HG02642 (cell line): Measurements from ENCODE around the gene AFTPH.
A peak's percentile ranks its signal among the peaks of the same experiment; 100 is the strongest.

Source experiments
- ATAC-seq: cut with Tn5 transposase; IDR thresholded peaks from one replicate; pipeline ENCODE4 v1.9.1; 2021; ENCODE audit warnings: mild to moderate bottlenecking; ENCODE audit not compliant: unreplicated experiment, poor library complexity

AFTPH gene, protein sequence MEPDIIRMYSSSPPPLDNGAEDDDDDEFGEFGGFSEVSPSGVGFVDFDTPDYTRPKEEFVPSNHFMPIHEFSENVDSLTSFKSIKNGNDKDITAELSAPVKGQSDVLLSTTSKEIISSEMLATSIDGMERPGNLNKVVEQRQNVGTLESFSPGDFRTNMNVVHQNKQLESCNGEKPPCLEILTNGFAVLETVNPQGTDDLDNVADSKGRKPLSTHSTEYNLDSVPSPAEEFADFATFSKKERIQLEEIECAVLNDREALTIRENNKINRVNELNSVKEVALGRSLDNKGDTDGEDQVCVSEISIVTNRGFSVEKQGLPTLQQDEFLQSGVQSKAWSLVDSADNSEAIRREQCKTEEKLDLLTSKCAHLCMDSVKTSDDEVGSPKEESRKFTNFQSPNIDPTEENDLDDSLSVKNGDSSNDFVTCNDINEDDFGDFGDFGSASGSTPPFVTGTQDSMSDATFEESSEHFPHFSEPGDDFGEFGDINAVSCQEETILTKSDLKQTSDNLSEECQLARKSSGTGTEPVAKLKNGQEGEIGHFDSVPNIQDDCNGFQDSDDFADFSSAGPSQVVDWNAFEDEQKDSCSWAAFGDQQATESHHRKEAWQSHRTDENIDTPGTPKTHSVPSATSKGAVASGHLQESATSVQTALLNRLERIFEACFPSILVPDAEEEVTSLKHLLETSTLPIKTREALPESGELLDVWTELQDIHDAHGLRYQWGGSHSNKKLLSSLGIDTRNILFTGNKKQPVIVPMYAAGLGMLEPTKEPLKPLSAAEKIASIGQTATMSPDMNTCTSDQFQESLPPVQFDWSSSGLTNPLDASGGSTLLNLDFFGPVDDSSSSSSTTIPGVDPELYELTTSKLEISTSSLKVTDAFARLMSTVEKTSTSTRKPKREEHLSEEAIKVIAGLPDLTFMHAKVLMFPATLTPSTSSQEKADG

DNA sequence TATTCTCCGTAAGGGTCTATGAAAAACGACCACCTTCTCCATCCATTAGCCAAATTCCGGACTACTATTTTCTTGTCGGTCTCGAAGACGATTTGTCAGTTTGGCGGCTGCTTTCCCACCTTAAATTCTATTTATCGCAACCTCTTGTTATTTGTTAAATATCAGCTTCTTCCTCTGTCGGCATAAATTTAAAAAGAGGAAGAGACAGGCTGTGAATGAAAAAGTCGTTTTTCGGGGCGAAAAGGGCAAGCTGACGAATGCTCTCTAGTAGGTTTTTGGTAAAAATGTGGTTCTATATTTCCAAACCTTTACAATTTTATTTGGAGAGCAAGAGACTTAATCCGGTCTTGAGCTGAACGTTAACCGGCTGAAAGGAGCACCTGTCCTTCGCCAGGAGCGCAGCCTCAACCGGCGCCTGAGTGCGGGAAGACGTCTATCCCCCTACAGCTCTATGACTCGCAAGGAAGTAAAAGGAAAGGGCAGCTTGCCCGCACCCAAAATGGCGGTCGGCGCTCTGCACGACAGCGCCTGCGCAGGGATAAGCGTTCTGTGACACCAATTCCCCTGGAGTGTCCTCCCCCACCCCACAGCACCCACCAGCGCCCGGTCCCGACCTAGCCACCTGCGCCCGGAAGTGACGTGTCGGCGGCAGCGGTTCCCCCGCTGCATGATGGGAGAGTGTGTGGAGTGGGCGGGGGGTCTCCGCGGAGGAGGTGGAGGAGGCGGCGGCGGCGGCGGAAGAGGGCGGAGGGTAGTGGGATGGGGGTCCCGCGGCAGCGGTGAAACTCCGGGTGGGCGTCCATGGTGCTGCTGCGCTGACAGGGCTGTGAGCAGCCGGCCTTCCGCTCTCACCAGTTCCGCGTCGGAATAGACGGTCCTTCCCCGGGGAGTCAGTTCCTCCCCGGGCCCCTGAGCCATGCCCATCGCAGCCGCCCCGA is at the start of gene AFTPH:
Gene AFTPH (plus strand): TSS at position 663 of the 938 bp plus-strand sequence. CDS start 27,147 bp downstream, outside the sequence.
- peak; percentile 89 for ATAC-seq

DNA sequence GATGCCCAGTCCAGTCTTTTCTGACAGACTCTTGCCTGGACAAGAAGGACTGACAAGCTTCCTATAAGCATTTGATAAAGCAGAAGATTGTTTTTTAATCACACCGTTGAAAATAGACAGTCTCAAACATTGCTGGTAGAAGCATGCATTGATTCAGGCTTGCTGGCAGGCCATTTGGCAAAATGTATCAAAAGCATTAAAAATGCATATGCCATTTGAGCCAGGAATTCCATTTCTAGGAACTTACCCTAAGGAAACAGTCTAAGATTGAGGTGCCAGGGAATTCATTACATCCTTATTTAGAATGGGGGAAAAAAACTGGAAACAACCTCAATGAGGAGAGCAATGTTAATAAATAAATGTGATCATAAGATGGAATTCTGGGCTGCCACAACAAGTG is 49.5 kb upstream of the AFTPH start:
- ATAC-seq = no peak

DNA sequence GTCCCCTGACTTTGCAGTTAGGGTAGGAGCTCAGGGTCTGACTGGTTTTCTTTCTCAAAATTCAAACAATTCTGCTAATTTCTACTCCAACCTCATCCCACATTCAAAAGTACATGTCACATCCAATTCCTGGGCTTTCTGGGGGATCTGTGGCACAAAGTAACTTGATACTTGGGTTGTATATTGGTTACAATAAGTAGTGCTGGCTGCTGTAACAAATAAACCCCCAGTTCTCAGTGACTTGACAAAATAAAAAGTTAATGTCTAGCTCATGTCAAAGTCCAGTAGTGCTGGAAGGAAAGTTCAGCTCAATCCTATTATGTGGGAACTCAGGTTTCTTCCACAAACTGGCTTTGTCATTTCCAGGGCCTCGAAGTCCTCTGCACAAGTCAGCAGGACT is 47.1 kb upstream of the AFTPH start:
- no peak for ATAC-seq

DNA sequence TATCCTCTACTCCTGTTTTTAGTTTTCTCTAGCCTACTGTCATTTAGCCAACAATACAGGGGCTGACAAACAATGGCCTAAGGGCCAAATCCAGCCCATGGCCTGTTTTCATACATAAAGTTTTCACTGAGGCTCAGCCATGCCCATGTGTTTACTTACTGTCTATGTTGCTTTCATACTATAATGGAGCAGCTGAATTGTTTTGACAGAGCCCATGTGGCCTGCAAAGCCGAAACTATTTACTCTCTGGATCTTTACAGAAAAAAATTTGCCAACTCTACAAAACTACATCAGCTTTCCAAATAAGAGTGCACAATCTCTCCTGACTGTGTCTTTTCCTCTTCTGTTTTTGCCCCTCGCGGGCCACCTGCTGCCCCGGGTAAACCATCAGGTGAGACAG is 46.1 kb upstream of the AFTPH start:
- no peak for ATAC-seq

DNA sequence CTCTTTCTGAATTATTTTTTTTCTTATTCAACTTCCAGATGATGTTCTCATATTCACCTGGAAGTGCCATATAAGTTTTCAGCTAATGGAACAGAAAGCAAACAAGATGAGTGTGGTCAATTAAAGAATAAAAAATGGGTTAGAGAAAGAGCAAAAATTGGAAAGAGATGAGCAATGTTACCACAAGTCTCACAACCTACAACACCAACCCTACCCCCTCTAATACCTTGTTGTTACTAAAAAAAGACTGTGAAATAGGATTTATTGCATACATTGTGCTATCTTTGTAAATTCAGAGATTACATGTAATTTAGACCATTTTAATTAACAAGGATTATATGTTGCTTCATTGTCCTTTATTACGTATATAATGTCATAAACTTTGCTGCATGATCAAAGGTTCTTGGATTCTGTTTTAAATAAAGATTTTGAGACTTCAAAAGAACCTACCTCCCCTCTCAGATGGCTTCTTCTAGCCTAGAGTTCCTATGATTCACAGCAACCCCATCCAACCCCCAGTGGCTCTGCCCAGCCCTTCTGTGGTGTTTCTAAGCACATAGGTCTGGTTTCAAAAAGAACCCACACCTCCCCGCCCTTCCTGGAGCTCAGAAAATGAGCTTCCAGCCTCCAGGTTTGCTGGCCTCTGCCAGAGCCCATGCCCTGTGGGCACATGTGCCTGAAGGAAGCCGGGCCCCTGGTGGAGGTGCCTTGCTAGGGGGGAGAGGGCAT is 45.5 kb upstream of the AFTPH start:
- ATAC-seq = no peak

DNA sequence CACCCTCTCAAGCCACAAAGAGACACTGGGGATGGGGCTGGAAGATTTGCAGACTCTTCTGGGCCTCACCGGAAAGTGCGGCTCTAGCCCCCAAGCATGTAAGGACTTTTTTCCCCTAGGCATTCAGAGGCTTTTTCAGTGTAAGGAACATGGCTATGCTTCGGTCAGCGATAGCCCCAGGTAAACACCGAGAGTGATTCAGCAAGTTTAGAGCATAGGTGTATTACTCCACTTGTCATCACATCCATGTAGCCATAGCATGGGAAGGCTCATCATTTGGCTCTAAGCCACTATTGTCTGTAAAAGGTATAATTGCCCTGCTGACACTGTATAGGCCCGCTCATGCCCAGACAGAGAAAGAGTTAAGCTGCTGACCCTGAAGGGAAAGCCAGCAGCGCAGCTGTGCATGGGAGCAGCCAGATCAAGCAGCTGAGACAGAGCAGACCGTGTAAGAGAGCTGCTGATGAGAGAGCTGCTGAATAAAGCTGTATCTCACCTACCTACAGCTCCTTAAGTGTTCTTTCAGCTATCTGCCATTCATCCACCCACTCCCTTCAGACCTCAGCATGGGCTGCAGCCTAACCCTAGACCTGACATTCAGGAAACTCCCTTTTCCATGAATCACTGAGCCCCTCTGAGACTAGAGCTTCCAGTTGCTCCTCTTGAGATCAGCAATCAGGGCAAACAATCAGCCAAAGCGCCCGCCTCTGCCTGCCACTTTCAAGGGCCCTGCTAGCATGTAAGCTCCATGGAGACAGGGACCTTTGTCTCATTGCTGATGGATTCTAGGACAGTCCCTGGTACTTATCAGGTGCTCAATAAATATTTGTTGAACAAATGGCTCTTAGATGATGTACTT is 44.6 kb upstream of the AFTPH start:
- no peak for ATAC-seq

DNA sequence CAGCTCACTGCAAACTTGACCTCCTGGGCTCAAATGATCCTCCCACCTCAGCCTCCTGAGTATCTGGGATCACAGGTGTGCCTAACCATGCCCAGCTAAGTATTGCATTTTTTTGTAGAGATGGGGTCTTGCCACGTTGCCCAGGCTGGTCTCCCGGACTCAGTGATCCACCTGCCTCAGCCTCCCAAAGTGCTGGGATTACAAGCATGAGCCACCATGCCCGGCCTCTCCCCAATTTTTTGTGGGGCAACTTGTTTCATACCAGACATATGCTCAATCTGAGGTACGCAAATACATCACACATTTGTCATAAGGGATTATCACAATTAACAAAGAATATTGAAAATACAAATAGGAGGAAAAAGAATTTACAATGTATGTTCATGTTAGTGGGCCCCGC is 42.5 kb upstream of the AFTPH start:
- no peak for ATAC-seq

DNA sequence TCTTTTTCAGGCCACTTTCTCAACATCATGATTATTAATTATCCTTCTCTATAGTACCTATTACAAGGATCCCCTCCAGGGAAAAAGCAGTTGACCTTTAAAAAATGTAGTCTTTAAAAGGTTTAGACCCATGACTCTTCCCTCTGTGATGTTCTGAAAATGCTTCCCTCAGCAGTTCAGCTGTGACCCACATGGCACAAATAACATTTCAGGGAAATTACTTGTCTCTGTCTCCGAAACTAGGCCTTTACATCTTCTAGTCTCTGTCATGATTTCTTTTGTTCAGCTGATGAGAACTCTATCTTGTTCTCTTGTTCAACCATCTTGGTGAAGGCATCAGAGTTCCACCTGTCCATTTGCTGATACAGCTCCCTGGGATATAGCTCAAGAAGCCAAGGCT is 41.9 kb upstream of the AFTPH start:
- ATAC-seq = no peak

DNA sequence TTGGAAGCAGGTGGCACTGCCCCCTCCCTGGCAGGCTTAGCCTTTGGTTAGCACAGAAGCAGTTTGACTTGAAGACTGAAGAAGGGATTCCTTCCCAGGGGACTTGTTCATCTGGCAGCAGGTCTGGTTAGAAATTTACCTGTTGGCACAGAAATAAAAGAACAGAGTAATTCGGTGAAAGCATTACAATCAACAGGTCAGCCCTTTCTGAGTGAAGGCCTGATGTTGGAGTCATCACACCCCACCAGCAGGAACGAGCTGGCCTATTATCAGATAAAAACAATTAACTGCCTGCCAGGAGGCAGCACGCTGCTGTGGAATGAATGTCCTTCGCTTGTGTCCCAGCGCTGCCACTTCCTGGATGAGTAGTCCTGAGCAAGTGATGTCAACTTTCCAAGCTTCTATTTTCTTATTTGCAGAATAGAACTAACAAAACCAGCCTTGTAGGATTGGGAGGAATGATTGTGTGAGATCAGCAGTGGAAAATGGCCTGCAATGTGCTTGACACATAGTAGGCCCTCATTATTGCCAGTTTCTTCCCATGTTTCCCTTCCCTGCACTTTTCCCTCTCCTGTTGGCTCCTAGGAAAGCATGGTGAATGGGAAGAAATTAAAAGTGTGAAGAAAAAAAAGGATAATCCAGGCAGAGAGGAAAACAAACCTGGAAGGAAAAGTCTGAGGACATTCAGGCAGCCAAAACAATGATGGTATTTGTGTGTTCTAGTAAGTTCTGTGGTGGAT is 41.2 kb upstream of the AFTPH start:
- ATAC-seq = no peak

DNA sequence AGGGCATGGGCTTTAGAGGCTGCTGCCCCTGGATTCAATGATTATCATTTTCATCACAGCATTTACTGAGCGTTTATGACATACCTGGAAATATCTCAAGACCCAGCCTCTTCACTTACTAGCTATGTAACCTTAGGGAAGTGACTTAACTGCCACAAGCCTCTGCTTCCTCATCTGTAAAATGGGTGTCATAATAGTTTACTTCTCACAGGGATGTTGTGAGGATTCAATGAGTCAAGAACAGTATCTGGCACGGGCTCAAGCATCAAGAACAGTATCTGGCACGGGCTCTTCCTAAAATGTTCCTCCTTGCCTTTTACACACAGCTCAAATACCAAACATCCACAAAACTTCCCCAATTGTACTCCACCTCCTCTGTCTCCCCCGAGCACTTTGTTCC is 38.8 kb upstream of the AFTPH start:
- ATAC-seq = no peak

DNA sequence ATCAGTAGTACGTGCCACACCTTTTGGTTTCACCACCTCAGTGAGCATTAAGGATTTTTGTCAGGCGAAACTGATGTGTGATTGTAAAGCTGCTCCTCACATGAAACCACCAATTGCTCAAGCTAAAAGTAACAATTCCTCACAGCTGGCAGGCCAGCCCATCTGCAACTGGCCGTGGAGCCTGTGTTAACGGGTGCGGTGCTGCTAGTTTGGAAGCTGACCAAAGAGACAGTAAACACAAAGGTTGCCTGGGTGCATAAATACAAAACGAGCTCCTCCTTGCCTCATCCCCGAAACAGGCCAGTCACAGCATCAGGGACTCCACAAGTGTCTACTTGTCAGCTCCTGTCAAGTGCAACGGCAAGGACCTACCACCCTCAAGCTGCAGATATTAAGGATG is 38.2 kb upstream of the AFTPH start:
- ATAC-seq = no peak

DNA sequence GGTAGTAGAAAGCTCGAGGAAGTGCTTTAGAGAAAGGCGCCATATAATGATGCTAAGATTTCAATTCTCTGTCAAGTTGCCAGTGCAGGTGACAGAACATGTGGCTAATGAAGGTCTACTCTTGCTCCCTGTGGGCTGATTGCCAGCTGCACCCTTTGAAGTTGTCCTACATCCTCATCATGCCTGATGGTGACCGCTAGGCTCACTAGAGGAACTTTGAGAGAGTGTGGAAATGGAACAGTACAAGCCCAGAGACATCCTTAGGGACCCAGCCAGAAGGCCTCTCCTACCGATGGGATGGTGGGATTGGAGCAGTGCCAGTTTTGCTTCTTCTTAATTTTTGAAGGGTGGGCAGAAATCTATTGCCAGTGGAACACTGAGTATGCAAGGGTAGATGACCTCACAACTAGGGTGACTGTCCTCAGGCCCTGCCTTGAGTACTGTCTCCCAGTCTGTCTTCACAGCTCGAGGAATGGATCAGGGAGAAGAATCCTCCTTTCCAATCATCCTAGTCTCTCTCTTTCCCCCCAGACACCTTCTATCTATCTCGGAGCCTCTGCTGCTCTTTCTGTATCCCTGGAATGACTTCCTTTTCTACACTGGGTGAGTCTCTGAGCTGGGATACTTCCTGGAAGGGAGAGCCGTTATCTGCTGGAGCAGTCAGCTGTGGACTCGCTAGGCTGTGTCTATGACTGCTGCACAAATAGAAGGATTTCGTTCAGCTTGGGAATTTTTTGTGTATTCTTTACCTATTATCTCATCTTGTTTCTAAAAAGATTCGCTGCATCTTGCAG is 36.7 kb upstream of the AFTPH start:
- no peak for ATAC-seq

DNA sequence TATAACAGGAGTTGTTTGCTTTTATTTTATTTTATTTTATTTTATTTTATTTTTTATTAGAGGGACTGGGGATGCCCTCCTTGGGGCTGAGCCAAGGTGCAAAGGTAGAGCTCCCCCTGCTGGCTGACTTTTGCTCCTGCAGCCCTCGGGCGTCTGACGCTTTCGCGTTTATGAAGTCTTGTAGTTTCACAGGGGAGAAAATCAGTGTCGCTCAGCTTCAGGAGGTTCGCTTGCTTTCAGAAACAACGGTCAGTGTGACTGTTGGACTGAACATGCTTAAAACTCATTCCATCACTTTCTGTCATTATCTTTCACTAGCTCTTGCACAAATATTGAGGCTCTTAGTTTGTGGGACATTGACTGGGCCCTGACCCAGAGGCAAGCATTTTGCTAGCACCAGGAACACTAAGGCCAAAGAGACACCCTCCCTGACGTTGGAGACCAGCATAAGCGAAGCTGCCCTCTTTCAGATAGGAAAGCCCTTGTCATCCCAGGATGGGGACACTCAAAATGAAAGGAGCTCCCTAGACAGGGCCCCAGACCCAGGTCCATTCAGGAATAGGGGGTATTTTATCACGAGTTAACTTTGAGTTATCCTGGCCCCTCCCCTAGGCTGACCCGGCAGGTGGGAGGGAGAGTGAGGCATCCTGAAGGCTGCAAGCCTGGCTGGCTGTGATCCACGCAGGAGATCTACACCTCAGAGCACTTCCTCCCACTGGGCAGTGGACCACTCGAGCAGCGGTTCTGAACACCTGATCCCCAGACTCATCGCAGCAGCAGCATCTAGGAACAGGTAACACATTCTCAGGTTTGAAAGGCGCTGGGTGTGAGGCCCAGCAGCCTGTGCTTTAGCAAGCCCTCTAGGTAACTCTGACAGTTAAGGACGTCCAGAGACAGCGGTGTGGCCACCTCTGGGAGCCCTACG is 35.8 kb upstream of the AFTPH start:
- peak; percentile 58 for ATAC-seq

DNA sequence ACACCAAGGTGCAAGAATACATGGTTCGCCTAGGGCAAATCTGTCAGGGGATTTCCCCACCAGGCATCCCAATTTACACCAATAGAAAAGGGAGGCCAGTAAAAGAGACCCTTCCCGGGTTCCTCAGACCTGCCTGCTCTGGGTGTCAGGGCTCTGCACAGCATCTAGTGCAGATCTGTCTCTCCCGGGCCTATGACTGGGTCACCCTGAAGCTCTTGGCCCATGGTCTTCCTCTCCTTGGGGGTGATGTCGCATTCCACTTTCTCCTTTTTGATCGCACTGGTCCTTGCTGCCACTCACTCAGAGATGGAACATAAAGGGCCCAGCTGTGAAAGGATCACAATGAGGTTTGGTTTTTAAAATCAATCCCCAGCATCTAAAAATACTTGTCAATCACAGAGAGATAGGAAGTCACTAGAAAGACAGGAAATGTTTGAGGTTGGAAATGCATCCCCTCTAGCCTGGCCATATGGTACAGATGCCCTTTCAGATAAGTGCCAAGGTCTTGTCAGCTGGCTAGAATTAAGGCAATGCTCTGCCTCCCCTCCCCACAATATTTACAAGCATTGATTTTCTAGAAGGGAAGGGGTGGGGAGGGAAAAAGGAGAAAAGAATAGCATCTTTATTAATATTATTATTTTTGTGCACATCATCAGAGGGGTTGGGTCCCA is 34.9 kb upstream of the AFTPH start:
- no peak for ATAC-seq

DNA sequence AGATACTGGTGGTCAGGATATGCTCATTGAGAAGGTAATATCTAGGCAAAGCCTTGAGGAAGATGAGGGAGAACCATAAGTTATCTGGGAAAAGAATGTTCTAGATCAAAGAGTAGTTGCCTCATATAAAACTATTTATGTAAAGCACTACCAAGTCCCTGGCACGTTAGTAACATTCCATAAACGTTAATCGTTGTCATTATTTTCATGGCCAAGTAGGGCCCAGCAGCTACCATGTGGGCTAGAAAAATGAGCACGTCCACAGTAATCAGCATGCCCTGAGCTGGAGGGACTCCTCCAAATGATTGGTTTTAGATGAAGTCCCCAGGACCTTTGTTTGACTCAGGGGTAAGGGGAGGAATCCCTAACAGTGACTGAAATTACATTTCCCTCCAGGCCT is 32.7 kb upstream of the AFTPH start:
- no peak for ATAC-seq

DNA sequence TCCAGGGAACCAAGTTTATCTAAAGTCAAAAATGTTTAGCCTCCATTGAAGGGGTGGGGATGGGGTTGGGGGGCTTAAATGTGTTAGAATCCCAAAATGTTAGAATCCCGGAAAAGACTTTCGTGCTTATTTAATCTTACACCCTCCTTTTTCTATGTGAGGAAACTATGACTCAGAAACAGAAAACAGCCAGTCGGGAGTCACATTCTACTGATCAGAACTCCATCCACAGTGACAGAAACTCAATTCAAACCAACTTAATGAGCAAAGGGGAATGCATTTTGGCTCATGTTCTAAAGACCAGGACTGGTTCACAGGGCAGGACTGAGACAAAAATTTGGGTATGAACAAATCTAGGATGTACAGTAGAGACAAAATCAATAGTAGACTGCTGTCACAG is 31.9 kb upstream of the AFTPH start:
- ATAC-seq = no peak
